Smooth muscle cell of the pulmonary artery (primary cell): ENCODE results near the gene MAPK11. TPM values are rescaled to one million over a fixed set of nuclear protein-coding genes. Genes with fewer than 3 reads are reported as not detected.

Experiments
- total RNA-seq: library from RNA; depleted of rRNA; stranded (reverse); fragments of >200 nt; gene quantifications from 2 replicates; pipeline ENCODE4 v1.2.3, GENCODE V29; 2014

MAPK11 gene
- total RNA-seq, result 2.9 and 7.2 TPM in 2 replicates

DNA sequence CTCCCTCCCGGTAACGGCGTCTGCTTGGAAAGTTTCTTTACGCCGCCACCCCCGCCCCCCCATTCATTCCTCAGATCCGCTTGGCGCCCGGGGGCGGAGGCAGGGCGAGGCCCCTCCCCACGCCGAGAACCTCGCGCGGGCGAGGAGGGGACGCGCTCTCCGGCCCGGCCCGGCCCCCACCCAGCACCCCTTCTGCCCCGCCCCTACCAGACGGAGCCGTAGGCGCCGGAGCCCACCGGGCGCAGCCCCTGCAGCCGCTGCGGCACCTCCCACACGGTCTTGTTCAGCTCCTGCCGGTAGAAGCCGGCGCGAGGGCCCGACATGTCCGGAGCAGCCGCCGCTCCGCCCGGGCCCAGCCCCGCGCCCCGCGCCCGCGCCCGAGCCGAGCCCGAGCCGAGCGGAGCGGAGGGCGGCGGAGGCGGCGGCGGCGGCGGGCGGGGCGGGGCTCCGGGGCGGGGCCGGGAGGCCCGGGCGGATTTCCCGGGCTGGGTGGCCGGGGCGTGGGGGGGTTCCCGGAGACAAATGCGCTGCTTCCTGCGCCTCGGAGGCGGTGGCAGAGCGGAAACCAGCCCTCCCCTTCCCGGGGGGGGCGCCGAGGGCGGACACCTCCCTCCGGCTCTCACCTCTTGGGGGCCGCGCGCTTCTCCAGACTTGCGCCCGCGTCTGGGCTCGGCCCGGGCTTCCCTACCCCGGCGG lies at the start of gene MAPK11:
TSS of gene MAPK11 (minus strand) at position 411 of the 696 bp plus-strand sequence. CDS start at position 323, 88 bp downstream.

DNA sequence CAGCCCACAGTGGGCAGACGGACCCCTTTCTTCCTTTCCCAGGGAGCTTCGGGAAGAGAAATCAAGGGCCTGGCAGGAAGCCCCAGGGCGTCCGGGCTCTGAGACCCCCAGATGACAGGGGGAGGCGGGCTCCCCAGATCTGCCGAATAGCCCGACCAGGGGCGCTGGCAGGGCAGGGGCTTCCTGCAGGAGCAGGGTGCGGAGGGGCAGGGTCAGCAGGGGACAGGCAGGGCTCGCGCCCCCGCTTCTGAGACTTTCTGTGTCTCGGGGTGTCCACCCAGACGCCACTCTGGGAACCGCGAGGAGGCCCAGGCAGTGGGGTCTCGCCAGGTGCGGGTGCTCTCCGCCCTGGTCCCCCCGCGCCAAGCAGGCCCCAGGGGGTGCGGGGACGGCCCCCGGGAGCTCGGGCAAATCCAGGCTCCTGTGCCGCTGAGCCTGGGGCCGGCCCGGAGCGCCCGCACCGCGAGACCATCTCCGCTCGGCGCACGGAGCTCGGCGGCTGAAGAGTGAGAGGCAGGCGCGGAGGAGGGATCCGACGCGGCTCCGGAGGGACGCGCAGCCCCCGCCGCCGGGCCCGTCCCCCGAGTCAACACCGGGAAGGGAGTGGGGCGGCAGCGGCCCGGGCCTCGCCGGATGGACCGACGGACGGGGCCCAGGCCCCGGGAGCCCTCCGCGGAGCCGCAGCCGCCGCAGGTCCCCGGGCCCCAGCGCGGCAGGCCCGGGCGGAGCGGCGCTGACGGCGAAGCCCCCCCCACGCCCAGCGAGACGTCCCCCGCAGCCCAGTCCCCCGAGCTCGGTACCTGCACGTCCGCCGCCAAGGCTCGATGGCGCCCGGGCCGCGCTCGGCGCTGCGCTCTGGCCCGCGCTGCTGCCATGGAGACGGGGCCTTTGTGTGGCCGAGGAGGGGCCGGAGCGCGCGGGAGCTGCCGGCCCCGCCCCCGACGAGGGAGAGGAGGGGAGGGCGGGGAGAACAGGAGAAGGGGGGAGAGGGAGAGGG lies 36.9 kb upstream of the MAPK11 start, which contains the start of gene PLXNB2:
TSS of gene PLXNB2 (minus strand) at position 894 of the 997 bp plus-strand sequence. CDS start 17,062 bp downstream, outside the sequence.

DNA sequence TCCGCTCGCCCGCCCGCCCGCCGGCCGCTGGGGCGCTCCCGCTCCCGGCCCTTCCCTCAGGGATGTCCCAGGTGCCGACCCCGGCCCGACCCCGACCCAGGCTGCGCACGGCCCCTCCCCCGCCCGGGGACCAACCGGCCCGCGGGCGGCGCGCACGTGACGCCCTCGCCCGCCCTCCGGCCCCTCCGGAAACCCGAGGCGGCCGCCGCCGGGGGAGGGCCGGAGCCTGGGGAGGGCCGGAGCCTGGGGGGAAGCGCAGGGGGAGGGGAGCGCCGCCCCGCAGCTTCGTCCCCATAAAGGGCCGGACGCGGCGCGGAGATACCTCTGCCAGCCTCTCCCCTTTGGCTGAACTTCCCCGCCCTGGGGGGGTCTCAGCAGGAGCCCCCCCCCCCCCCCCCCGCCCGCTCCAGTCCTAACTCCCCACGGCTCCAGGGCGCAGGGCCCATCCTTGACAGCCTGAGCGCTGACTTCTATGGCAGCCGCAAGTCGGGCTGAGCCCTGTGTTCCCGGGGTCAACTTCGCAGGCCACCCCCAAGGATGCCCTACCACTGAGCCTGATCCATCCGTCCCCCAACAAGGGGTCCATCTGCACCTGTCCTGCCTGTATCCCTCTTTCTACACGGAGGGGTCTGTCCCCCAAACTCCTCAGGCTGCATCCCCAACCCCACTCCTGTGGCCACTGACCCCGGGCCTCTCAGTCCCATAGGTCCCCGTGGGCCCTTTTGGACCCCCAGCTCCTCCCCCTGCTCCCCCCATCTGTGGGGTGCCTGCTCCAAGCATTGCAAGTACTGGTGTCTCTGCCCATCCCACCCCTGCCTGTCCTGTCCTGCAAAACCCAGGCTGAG lies 8.3 kb downstream of the MAPK11 start, which contains the start of gene MAPK12:
TSS of gene MAPK12 (minus strand) at position 69 of the 845 bp plus-strand sequence. CDS start 174 bp downstream, outside the sequence.

DNA sequence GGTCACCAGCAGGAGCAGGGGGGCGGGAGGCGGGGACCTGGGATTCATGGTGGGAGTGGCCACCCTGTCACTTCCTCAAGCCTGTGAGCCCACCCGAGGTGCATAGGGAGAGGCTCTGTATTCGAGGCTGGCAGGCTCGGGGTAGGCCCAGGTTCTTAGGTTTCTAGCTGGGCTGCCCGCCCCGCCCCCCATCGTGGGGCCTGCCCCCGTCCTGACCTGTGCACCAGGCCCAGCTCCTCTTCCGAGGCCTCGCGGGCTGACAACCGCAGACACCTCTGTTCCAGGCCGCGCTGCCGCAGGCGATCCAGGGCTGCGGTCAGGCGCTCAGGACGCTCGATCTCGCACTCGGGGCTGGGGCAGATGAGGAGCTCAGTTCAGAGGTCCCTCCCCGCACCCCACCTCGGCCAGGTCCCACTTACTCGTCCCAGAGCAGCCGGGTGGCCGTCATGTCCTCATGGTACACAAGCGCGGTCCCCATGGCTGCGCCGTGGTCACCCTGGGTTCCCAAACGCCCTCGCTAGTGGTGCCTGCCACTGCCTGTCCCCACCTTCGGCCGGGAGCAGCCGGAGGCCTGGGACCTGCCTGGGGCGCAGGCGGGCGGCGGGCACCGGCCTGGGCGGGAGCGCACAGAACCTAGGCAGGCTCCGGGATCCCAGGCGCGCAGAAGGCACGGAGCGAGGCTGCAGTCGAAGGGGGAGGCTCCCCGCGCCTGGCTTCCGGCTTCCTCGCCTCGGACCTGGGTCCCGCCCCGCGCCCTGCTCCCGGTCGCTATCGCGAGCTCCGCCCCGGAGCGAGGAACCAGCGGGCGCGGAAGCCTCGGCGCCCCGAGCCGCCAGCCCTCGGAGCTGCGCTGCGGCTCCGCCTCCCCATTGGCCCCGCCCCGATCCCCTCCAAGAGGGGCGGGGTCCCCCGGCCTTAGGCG lies 19.4 kb downstream of the MAPK11 start, which contains the start of gene HDAC10:
TSS of gene HDAC10 (minus strand) at position 711 of the 922 bp plus-strand sequence. CDS start at position 478, 233 bp downstream.

DNA sequence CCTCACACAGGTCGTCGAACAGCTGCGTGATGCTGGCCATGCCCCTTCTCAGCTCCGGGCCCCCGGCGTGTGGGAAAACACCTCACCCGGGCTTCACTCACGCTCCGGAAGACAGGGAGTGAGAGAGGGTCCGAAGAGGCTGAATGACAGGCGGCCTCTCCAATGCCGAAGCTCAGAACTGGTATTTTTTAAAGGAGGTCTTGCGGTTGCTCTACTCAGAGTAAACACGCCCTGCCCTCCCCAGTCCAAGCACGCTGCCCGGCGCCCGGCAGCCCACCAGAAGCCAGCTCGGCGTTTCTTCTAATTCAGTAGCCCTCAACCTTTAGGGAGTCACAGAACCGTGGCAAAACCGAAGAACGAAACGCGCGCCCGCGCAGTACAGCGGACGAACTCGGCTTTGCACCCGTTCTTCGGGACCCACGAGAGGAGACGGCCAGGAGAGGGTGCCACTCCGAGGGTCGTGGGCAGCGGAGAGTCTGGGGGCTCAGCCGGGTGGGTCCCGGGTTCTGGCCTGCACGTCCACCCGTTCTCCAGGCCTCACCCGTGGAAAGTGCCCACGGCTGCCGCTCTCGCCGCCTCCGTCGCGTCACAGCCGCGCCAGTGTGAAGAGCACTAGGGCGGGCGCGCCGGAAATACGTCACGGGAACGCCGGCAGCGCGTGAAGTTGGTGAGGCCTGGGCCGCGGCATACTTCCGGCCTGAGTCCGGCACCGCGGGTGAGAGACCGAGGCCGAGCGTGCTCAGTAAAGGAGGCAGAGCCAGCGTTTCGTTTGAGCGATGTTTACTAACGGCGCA lies 25.6 kb downstream of the MAPK11 start, which contains the start of gene TUBGCP6:
TSS of gene TUBGCP6 (minus strand) at position 604 of the 794 bp plus-strand sequence. CDS start at position 40, 564 bp downstream.

Other genes starting within 250 kb of the MAPK11 start
- not detected in 2 replicates for gene TTLL8, start 212.1 kb downstream of the MAPK11 start, total RNA-seq
- gene MLC1, start 185.0 kb downstream of the MAPK11 start, total RNA-seq, result 0.43 and 3.6 TPM in 2 replicates
- gene MOV10L1, start 180.4 kb downstream of the MAPK11 start, total RNA-seq, result 1.5 and 1.7 TPM in 2 replicates
- gene PANX2, start 99.6 kb downstream of the MAPK11 start, total RNA-seq, result 2.0 and 2.1 TPM in 2 replicates
- 16.8 and 26.7 TPM in 2 replicates for gene TRABD, start 84.5 kb downstream of the MAPK11 start, total RNA-seq
- 17.3 and 21.5 TPM in 2 replicates for gene SELENOO, start 69.4 kb downstream of the MAPK11 start, total RNA-seq
- gene TUBGCP6, start 25.4 kb downstream of the MAPK11 start, total RNA-seq, result 27.4 and 37.1 TPM in 2 replicates
- gene HDAC10, start 19.1 kb downstream of the MAPK11 start, total RNA-seq, result 28.4 and 44.0 TPM in 2 replicates
- gene MAPK12, start 8.7 kb downstream of the MAPK11 start, total RNA-seq, result 11.7 and 35.3 TPM in 2 replicates
- 226 and 278 TPM in 2 replicates for gene PLXNB2, start 37.3 kb upstream of the MAPK11 start, total RNA-seq
- 3.3 and 4.3 TPM in 2 replicates for gene DENND6B, start 56.6 kb upstream of the MAPK11 start, total RNA-seq
- 57.9 and 70.7 TPM in 2 replicates for gene PPP6R2, start 72.9 kb upstream of the MAPK11 start, total RNA-seq
- gene SBF1, start 204.7 kb upstream of the MAPK11 start, total RNA-seq, result 88.6 and 131 TPM in 2 replicates
- gene ADM2, start 211.2 kb upstream of the MAPK11 start, total RNA-seq, result 3.5 and 7.9 TPM in 2 replicates
- gene MIOX, start 216.5 kb upstream of the MAPK11 start, total RNA-seq, result 0.10 TPM in 1 of 2 replicates, not detected in the other
- 60.0 and 74.5 TPM in 2 replicates for gene LMF2, start 237.3 kb upstream of the MAPK11 start, total RNA-seq
- 19.7 and 19.9 TPM in 2 replicates for gene NCAPH2, start 237.8 kb upstream of the MAPK11 start, total RNA-seq